ENCODE data around the gene IGFBP3. TPM values are rescaled to one million over a fixed set of nuclear protein-coding genes. Genes with fewer than 3 reads are reported as not detected.
"Not testable (repeated sequence)": the region's sequence is repeated elsewhere in the genome, so short reads cannot be mapped to it uniquely, and the experiment has no call there.

Gene IGFBP3
- total RNA-seq (ENCODE audit: insufficient read depth, low replicate concordance) = 734 TPM

- DNase-seq (ENCODE audit: low spot score) = peak; percentile 73
Measured at GRCh38 chr7:45920502-45921380, at the start of gene IGFBP3. IGFBP3 (minus strand) TSS chr7:45921272; CDS start chr7:45921140, 132 bp downstream.

GRCh38 chr7:45970454-45970853 is 49.4 kb upstream of the IGFBP3 start:
- DNase-seq (ENCODE audit: low spot score) = peak; percentile 40

DNA sequence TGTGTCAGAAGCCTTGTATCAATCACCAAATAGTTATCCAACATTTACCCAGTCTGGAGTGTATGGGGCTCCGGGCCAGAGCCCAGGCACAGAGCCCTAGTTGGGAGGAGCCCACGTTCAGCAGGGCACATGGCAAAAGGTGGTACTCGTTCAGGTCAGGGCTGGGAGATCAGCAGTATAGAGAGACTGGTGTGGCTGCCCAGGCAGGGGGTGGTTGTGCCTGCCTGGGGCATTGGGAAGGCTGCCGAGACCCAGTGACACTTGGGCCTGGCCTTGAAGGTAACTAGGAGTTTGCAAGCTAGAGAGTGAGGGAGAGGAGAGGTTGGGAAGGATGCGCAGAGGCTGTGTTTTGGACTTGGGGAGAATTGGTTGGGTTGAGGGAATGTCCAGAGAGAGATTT is 48.9 kb upstream of the IGFBP3 start:
- no peak for DNase-seq (ENCODE audit: low spot score)

DNA sequence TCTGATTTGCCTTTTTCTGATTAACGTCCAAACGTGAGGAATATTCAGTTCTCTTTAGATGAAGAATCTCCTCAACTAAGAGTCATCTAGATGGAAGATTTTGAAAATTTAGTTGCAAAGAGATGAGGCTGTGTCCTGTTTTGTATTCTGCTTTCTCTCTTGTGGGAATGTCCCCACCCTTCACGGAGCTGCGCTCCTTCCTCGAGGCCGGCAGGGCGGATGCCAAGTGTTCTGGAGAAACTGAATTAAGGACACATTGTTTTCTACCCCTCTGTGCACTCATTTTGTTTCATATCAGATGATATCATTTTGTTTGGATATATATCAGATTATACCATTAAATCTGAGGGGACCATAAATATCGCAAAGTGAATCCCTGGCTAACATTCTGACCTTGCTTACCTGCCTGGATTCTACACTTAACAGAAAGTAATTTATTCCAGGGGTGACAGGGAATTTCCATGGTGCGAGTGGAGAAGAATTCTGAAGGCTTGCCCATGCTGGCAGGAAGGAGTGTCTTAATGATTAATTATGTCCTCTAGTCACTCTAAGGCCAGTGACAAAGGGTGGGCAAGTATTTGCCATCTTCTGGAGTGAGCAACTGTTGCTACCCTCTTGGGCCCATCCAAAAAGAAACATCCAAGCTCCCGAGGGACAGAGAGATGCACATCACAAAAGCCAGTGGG is 47.9 kb upstream of the IGFBP3 start:
- no peak for DNase-seq (ENCODE audit: low spot score)

- no peak for DNase-seq (ENCODE audit: low spot score)
Measured at GRCh38 chr7:45968312-45968711, 47.2 kb upstream of the IGFBP3 start.

DNA sequence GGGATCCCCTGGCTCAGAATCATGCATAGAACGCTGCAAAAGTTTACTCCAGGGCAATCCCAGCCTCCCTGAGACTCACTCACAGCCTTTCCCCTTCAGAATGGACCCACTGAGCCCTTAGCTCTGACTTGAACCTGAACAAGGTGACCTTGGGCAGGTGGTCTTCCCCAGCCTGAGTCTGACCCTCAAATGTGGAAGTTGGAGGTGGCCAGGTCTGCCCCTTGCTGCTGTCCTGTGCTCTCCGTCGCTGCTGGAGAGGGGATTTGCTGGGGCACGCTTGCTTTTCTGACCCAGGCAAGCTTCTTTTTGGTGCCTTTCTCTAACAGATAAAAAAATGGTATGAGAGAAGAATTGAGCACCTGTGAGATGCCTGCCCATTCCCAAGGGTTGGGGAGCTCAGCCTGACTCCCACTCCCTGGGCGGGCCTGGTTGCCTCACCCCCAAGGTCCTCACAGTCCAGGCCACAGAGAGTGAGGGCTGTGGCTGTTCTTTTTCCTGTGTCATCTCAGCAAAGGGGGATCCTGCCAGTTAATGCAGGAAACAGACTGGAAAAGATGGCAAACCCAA is 46.6 kb upstream of the IGFBP3 start:
- DNase-seq (ENCODE audit: low spot score) = no peak

DNA sequence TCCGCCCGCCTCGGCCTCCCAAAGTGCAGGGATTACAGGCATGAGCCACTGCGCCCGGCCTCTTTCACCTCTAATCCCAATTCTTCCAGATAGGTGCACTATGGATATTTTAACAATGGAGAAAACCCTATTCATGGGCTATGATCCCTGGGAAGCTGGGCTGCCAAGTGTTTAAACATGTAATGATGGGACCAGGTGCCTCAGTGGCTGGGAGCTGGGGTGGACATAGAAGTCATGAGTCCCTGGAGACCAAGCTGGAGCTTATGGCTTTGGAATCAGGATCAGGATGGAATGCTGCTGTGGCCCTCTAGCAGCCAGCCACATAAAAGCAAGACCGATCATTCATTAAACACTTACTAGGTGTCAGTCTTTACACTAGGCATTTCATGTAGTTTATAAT is 41.8 kb upstream of the IGFBP3 start:
- no peak for DNase-seq (ENCODE audit: low spot score)

GRCh38 chr7:45957721-45958120 is 36.6 kb upstream of the IGFBP3 start:
- DNase-seq (ENCODE audit: low spot score) = no peak

DNA sequence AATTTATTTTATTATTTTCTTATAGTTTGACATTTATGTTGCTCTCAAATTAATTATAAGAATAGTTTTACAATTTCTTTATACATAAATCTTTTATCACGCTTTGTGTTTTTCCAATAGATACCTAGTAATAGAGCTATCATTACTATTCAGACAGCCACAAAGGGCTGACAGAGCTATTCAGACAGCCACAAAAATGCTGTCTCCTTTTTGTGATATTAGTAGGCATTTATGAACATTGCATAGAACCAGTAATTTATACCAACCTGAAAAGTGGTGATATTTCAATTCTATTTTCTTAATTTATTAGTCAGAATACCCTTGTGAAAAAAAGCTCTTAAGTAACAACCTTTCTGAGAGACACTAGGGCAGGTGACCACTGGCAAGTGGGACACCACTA is 34.2 kb upstream of the IGFBP3 start:
- DNase-seq (ENCODE audit: low spot score) = no peak

DNA sequence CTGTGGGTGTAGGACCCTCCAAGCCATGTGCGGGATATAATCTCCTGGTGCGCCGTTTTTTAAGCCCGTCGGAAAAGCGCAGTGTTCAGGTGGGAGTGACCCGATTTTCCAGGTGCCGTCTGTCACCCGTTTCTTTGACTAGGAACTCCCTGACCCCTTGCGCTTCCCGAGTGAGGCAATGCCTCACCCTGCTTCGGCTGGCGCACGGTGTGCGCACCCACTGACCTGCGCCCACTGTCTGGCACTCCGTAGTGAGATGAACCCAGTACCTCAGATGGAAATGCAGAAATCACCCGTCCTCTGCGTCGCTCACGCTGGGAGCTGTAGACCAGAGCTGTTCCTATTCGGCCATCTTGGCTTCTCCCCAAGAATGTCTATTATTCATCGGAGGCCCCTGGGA is 32.0 kb upstream of the IGFBP3 start:
- not testable (repeated sequence) for DNase-seq (ENCODE audit: low spot score)

GRCh38 chr7:45944058-45944457 is 23.0 kb upstream of the IGFBP3 start:
- DNase-seq (ENCODE audit: low spot score) = no peak

DNA sequence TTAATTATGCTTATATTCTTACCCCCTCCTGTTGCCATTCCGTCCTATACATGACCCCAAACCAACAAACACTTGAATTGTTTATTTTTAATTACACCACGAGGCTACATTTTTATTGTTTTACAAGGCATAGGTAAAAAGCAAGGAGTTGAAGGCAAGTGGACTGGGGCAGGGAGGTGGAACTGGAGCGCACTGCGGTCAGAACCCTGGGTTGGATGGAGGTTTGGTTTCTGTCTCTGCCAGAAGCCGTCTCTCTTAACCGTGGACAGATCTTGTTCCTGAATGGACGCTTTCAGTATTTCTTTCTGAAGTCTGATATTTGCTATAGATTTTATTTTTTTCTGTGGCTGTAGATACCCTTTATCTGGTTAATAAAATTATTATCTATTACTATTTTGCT is 19.9 kb upstream of the IGFBP3 start:
- DNase-seq (ENCODE audit: low spot score) = no peak

DNA sequence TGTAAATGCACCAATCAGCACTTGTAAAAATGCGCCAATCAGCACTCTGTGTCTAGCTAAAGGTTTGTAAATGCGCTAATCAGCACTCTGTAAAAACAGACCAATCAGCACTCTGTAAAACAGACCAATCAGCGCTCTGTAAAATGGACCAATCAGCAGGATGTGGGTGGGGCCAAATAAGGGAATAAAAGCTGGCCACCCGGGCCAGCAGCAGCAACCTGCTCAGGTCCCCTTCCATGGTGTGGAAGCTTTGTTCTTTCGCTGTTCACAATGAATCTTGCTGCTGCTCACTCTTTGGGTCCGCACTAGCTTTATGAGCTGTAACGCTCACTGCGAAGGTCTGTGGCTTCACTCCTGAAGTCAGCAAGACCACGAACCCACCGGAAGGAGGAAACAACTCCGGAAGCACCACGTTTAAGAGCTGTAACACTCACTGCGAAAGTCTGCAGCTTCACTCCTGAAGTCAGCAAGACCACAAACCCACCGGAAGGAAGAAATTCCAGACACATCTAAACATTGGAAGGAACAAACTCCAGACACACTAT is 19.2 kb upstream of the IGFBP3 start:
- DNase-seq (ENCODE audit: low spot score) = not testable (repeated sequence)

DNA sequence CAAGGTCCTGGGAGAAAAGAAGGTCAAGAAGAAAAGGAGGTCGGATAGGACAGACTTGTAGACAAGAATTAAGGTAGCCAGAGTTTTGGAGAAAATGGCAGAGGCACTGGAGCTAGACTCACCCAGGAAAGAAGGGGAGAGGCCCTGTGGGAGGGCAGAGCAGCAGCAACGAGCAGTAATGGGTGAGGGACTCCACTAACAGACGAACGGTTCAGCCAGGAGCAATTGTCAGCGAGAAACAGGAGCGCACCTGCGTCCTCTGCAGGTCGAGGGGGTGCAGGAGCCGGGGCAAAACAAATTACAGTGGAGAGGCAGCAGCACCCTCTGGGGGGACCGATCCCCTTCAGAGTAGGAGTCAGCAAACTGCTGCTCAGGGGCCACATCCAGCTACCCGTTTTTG is 18.5 kb upstream of the IGFBP3 start:
- no peak for DNase-seq (ENCODE audit: low spot score)

DNA sequence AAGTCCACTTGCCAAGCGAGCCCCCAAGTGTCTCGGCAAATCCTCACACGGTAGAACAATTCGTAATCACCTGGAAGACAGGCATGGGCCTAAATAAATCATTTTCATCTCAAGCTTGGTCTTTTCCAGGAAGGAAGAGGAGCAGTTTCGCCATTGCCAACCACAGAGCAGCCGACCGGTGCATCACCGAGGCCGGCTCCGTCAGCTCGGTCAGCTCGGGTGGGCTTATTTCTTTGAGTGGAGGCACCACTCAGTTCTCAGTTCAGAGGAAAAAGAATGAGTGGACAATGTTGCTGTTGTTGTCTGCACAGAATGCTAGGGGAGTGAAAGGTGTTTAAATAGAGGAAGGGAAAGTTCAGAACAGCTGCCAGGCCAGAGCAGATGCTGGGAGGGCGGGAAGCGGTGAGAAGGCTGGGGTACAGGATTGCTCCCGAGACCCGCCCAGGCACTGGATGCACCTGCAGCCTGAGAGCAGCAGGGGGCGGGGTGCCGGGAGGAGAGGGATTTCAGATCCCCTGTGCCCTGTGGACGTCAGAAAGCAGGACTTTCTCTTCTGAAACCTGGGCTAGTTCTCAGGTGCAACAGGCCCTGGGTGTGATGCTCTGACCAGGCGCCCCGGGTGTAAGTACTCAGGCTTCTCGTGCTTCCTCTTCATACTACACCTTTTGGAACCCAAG is 17.7 kb upstream of the IGFBP3 start:
- no peak for DNase-seq (ENCODE audit: low spot score)

DNA sequence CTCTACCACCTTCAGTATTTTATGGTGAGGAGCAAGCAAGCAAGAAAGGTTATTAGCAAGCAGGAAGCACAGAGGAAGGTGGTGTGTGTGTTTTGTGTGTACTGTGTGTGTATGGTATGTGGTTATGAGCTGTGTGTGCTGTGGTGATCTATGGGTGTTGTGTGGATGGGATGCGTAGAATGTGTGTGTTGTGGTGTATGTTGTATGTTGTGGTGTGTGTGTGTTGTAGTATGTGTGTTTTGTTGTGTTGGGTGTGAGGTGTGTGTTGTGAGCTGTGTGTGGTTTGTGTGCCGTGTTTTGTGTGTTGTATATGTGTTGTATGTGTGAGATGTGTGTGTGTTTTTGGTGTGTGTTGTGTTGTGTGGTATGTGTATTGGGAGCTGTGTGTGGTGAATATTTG is 16.8 kb upstream of the IGFBP3 start:
- DNase-seq (ENCODE audit: low spot score) = no peak

- peak; percentile 24 for DNase-seq (ENCODE audit: low spot score)
Measured at GRCh38 chr7:45937301-45937700, 16.2 kb upstream of the IGFBP3 start.

DNA sequence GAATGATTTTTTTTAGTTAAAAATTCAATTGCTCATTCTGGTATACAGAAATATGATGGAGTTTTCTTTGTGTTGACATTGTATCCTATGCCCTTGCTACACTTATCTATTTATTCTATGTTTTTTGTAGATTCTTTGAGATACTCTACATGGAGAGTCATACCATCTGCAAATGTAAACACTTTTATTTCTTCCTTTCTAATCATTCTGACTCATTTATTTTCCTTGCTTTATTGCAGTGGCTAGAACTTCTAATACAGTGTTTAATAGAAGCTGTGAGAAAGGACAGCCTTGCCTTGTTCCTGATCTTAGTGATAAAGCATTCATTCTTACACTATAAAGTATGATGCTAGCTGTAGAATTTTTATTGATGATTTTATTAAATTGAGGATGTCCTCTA is 9.9 kb upstream of the IGFBP3 start:
- no peak for DNase-seq (ENCODE audit: low spot score)

DNA sequence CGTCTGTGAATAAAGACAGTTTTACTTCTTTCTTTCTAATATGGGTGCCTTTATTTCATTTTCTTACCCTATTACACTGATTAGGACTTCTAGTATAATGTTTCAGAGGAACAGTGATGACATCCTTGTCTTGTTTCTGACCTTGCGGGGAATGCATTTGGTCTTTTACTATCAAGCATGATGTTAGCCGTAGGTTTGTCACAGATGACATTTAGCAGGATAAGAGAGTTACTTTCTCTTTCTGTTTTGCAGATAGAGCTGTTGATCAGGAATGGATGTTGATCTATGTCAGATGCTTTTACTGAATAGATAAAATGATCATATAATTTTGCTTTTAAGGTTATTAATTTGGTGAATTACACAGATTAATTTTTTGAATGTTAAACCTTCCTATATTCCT is 6.6 kb upstream of the IGFBP3 start:
- DNase-seq (ENCODE audit: low spot score) = no peak

DNA sequence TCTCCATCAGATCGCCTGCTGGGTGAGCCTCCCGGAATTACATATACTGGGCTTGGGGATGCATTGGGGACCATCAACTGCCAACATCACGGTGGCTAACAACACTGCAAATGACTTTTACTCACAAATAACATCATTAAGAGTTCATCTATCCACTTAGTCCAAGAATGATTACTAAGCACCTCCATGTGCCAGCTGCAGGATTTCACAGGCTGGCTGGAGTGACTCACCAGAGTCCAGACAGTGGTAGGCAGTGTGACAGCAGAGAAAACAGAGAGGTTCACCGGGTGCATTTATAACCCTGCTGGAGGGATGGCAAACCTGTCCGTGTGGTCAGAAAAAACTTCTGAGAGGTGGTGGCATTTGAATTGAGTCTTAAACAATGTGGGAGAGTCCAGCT is 3.2 kb upstream of the IGFBP3 start:
- DNase-seq (ENCODE audit: low spot score) = peak; percentile 52

DNA sequence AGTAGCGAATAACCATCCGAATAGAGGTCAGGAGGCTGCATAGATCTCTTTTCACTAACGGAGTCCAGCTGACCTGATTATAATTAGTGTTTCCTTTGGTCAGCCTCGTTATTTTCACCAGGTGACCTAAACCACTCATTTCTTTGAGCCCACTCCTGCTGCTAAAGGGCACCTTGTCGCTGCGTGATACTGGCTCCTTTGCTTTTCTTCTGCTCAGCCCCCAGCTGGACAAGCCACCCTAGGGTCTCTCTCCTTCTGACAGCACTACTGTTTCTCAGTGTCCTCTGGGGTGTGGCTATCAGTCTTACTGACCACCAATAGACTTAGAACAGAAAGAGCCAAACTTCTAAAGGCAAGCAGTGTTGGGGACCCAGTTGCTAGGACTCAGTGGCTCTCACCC is 2.7 kb upstream of the IGFBP3 start:
- no peak for DNase-seq (ENCODE audit: low spot score)

- peak; percentile 82 for DNase-seq (ENCODE audit: low spot score)
Measured at GRCh38 chr7:45923290-45923689, 2.2 kb upstream of the IGFBP3 start.

All from umbilical cord (tissue), 2 donors.